Fibroblast of mammary gland (primary cell): ENCODE results near the gene LONP2.
"Not testable (repeated sequence)": the region's sequence is repeated elsewhere in the genome, so short reads cannot be mapped to it uniquely, and the experiment has no call there.

ENCODE experiments used
- DNase-seq: peaks from one replicate; pipeline ENCODE4 v3.0.0-alpha.2; 2010; ENCODE audit warnings: low read depth
- H3K4me3 ChIP-seq: 2 replicates; pipeline ENCODE4 v1.5.1; 2011; ENCODE audit warnings: low read depth, mild to moderate bottlenecking, low read length, moderate library complexity; ENCODE audit not compliant: control insufficient read depth
- TF ChIP-seq, protein P1 (sequence below): conservative IDR thresholded peaks from 2 replicates; pipeline ENCODE4 v1.5.1; 2011; ENCODE audit warnings: low read depth, low read length, inconsistent platforms; ENCODE audit not compliant: control insufficient read depth, insufficient read depth

The LONP2 gene

DNA sequence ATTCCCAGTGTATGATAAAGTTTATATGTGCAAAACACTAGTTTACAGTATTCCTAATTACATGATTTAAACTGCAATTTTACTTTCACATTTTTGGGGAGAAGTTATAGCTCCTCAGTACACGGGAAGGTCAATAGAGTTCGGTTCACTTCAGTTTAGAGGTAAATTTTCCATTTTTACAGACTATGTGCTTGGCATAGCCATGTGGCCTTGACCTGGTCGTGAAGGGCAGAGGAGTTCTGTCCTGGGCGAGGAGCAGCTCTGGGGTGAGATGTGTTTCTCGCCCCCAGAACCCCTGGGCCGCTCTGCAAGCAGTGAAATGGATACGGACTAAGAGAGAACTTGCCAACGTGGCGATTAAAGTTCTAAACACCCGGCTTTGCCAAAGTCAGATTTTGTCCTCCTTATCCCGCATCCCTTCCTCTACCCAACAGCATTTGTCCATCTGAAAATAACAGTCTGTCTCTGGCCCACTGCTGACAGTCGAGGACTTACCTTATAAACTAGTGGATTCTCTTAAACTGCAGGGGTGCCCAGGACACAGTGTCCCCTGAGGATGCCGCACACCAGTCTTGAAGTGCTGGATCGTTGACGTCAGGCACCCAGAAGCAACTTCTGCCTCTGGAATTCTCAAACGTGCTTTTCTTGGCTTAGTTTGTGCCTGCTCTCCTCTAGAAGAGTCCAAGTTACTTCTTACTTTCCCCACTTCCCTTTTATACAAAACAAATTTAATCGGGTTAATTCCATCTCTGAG is 142.6 kb downstream of the LONP2 start:
- no peak for DNase-seq
- TF ChIP-seq, protein P1, sequence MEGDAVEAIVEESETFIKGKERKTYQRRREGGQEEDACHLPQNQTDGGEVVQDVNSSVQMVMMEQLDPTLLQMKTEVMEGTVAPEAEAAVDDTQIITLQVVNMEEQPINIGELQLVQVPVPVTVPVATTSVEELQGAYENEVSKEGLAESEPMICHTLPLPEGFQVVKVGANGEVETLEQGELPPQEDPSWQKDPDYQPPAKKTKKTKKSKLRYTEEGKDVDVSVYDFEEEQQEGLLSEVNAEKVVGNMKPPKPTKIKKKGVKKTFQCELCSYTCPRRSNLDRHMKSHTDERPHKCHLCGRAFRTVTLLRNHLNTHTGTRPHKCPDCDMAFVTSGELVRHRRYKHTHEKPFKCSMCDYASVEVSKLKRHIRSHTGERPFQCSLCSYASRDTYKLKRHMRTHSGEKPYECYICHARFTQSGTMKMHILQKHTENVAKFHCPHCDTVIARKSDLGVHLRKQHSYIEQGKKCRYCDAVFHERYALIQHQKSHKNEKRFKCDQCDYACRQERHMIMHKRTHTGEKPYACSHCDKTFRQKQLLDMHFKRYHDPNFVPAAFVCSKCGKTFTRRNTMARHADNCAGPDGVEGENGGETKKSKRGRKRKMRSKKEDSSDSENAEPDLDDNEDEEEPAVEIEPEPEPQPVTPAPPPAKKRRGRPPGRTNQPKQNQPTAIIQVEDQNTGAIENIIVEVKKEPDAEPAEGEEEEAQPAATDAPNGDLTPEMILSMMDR, result no peak
- H3K4me3 ChIP-seq, result no peak overlapping the region

DNA sequence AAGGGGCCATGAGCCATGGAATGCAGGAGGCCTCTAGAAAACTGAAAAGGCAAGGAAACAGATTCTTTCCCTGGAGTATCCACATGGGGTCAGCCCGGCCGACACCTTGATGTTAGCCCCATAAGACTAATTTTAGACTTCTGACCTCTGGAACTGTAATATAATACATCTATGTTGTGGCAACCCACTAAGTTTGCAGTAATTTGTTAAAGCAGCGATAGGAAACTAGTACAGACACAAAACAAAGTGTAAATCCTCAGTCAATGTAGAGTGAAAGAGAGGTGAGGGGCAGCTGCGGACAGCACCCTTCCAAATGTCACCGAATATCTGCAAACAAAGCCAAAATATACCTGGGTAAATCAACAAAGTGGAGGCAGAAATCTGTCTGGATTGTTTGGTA is 148.3 kb downstream of the LONP2 start:
- no peak overlapping the region for H3K4me3 ChIP-seq
- TF ChIP-seq, protein P1, result no peak
- no peak for DNase-seq

DNA sequence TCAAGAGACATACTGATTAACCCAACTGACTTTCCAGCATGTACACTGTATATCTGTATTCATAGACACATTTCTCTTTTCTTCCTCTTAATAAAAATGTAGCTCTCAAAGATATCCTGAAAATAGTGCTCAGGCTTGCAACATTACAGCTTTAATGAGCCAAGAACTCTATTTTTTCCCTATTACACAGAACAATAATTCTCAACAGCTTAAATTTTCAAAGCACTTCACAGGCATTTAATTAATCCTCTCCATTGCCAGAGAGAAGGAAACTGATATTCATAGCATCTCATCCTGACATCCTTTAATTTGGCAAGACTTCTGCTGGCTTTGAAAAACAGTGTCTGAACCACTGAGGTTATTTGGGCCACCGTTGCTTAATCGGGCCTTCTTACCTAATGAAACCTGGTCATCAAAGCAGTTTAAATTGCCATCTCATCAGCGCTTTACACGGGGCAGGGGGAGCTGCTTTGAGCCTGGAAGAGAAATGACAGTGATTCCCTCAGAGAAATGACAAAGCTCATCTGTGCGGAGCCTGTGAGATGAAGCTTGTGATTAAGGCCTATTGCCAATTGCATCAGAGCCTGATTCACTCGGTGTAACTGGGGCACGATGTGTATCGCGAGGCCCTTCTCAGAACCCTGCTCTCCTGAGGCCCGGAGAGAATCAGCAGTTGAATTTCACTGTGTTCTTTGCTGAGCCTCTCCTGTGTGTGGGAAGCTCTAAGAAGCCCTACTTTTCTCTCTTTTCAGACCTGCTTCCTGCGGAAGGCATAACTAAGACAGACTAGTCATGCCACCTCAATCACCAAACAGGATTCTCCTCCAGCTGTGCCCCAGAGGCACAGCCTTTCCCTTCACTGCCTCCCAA is 149.6 kb downstream of the LONP2 start:
- peak; percentile 97 for DNase-seq
- TF ChIP-seq, protein P1, result no peak
- no peak overlapping the region for H3K4me3 ChIP-seq

DNA sequence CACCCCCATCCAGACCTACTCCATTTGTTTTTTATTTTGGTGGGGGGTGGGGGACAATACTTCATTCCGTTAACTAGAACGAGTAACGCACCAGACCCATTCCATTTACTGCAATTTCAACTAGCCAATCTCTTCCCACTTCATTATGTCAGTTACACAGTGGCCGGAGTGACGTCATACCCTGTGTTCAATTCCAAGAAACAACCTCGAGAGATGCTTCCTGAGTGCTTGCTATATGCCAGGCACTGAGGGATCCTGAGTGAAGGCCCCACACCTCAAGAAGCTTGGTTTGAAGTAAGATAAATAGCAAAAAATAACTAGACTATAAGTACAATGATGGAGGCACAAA is 150.2 kb downstream of the LONP2 start:
- peak; percentile 76 for DNase-seq
- TF ChIP-seq, protein P1, result no peak
- H3K4me3 ChIP-seq, result no peak overlapping the region

DNA sequence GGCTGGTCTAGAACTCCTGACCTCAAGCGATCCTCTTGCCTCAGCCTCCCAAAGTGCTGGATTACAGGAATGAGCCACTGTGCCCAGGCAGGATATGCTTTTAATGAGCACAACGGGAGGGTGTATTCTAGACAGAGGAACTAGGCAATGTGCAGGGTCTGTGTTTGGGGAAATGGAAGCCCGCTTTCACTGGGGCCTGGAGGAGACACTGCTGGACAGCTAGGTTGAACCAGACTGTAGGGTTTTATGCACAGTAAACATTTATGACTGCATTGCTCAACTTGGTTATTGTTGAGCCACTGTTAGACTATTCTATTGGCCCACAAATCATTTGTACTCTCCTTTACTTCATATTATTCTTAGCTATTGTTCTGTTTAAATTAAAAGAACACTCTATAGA is 151.3 kb downstream of the LONP2 start:
- DNase-seq, result no peak
- TF ChIP-seq, protein P1, result no peak
- no peak overlapping the region for H3K4me3 ChIP-seq

DNA sequence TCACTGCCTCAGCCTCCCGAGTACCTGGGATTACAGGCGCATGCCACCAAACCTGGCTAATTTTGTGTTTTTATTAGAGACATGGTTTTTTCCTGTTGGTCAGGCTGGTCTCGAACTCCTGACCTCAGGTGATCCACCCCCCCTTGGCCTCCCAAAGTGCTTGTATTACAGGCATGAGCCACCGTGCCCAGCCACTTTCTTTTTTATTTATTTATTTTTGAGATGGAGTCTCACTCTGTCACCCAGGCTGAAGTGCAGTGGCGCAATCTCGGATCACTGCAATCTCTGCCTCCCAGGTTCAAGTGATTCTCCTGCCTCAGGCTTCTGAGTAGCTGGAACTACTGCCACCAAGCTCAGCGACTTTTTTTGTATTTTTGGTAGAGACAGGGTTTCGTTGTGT is 158.4 kb downstream of the LONP2 start:
- DNase-seq, H3K4me3 ChIP-seq: not testable (repeated sequence)

DNA sequence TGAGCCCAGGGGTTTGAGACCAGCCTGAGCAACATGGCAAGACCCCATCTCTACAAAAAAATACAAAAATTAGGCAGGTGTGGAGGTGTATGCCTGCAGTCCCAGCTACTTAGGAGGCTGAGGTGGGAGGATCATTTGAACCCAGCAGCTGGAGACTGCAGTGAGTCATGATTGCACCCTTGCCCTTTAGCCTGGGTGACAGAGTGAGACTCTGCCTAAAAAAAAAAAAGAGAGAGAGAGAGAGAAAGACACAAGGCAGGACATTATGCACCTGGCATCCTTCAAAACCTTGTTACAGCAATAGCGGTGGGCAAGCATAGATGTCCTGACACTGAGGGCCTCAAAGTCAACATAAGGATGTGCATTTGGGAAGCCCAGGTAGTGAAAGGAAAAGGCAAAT is 161.1 kb downstream of the LONP2 start:
- TF ChIP-seq, protein P1, result no peak
- DNase-seq, result no peak
- no peak overlapping the region for H3K4me3 ChIP-seq
